HEK293T (cell line): ENCODE results near the gene EHBP1.

ENCODE experiments used
- CTCF ChIA-PET: fragments of 350-600 bp; formaldehyde crosslinking; extraction: SDS; loops from one replicate; lab custom pipeline; 2021; ENCODE audit warnings: antibody characterized with exemption, inconsistent platforms; lab: Yijun Ruan, JAX
- POLR2A ChIA-PET: fragments of 350-600 bp; formaldehyde crosslinking; extraction: SDS; loops from one replicate; lab custom pipeline; 2020; ENCODE audit warnings: antibody characterized with exemption, inconsistent platforms; lab: Yijun Ruan, JAX
- DNase-seq: peaks from one replicate; pipeline ENCODE4 v3.0.0; 2012; ENCODE audit warnings: mixed read lengths; ENCODE audit errors: extremely low spot score
- ARNT ChIP-seq: fragments of 450-650 bp; IDR thresholded peaks from 2 replicates; pipeline ENCODE4 v1.6.1; 2017; ENCODE audit warnings: mild to moderate bottlenecking
- BHLHE40 ChIP-seq: fragments of 450-650 bp; IDR thresholded peaks from 2 replicates; pipeline ENCODE4 v1.6.1; 2016; ENCODE audit warnings: mild to moderate bottlenecking, moderate library complexity, borderline replicate concordance
- CTBP1 ChIP-seq: fragments of 450-650 bp; IDR thresholded peaks from 2 replicates; pipeline ENCODE4 v1.6.1; 2016; ENCODE audit warnings: borderline replicate concordance
- ELF4 ChIP-seq: fragments of 450-650 bp; IDR thresholded peaks from 2 replicates; pipeline ENCODE4 v1.6.1; 2017; ENCODE audit warnings: antibody characterized with exemption
- FOXA1 ChIP-seq: fragments of 450-650 bp; IDR thresholded peaks from 2 replicates; pipeline ENCODE4 v1.6.1; 2016; ENCODE audit warnings: mild to moderate bottlenecking
- FOXK2 ChIP-seq: fragments of 450-650 bp; IDR thresholded peaks from 2 replicates; pipeline ENCODE4 v1.6.1; 2016; ENCODE audit warnings: mild to moderate bottlenecking
- FOXM1 ChIP-seq: fragments of 450-650 bp; IDR thresholded peaks from 2 replicates; pipeline ENCODE4 v1.6.1; 2017; ENCODE audit warnings: mild to moderate bottlenecking, borderline replicate concordance
- HDGF ChIP-seq: fragments of 450-650 bp; IDR thresholded peaks from 2 replicates; pipeline ENCODE4 v1.6.1; 2017; ENCODE audit warnings: antibody characterized with exemption, borderline replicate concordance
- L3MBTL2 ChIP-seq: fragments of 450-650 bp; conservative IDR thresholded peaks from 2 replicates; pipeline ENCODE4 v1.6.1; 2016; ENCODE audit warnings: mild to moderate bottlenecking
- LEF1 ChIP-seq: fragments of 450-650 bp; IDR thresholded peaks from 2 replicates; pipeline ENCODE4 v1.6.1; 2017; ENCODE audit warnings: mild to moderate bottlenecking, borderline replicate concordance
- NFRKB ChIP-seq: fragments of 450-650 bp; IDR thresholded peaks from 2 replicates; pipeline ENCODE4 v1.6.1; 2016; ENCODE audit warnings: mild to moderate bottlenecking, moderate library complexity
- PKNOX1 ChIP-seq: fragments of 450-650 bp; IDR thresholded peaks from 2 replicates; pipeline ENCODE4 v1.6.1; 2016
- SP1 ChIP-seq: fragments of 450-650 bp; IDR thresholded peaks from 2 replicates; pipeline ENCODE4 v1.6.1; 2017
- SUZ12 ChIP-seq: fragments of 450-650 bp; IDR thresholded peaks from 2 replicates; pipeline ENCODE4 v1.6.1; 2016; ENCODE audit warnings: mild to moderate bottlenecking
- TARDBP ChIP-seq: fragments of 450-650 bp; IDR thresholded peaks from 2 replicates; pipeline ENCODE4 v1.6.1; 2016
- ZNF384 ChIP-seq: fragments of 450-650 bp; IDR thresholded peaks from 2 replicates; pipeline ENCODE4 v1.6.1; 2016

EHBP1 gene

GRCh38 chr2:62852254-62852653 is 146.7 kb downstream of the EHBP1 start:
- TF ChIP-seq ELF4 (no peak), ZNF384 (no peak), TARDBP (no peak), FOXA1 (no peak), SP1 (no peak), FOXK2 (no peak), NFRKB (no peak), L3MBTL2 (no peak), SUZ12 (no peak), HDGF (no peak), ARNT (no peak), BHLHE40 (no peak), CTBP1 (no peak), LEF1 (no peak), PKNOX1 (no peak), FOXM1 (no peak)
- ChIA-PET CTCF (no interaction called here), POLR2A (no interaction called here)
- DNase-seq: no peak

GRCh38 chr2:62854600-62855514 is 149.3 kb downstream of the EHBP1 start:
- CTCF ChIA-PET: interaction anchor here (0.8 kb wide), 1 partner anchor 262 kb away, joined by 6 read pairs; no protein-coding TSS in a partner anchor
- TF ChIP-seq TARDBP: no peak
- TF ChIP-seq CTBP1: no peak
- no peak for TF ChIP-seq ZNF384
- no peak for TF ChIP-seq BHLHE40
- TF ChIP-seq FOXK2: no peak
- no peak for TF ChIP-seq ELF4
- no peak for TF ChIP-seq LEF1
- no peak for TF ChIP-seq ARNT
- no peak for TF ChIP-seq SP1
- TF ChIP-seq FOXM1: no peak
- no peak for TF ChIP-seq FOXA1
- no peak for TF ChIP-seq PKNOX1
- no peak for TF ChIP-seq HDGF
- POLR2A ChIA-PET: no interaction called here
- no peak for DNase-seq

- ChIA-PET CTCF (interaction anchor here (1.2 kb wide), 1 partner anchor 400 kb away, joined by 5 read pairs; no protein-coding TSS in a partner anchor), POLR2A (no interaction called here)
- TF ChIP-seq BHLHE40: no peak
- no peak for TF ChIP-seq HDGF
- no peak for TF ChIP-seq SUZ12
- no peak for TF ChIP-seq NFRKB
- TF ChIP-seq ELF4: no peak
- TF ChIP-seq LEF1: no peak
- no peak for TF ChIP-seq L3MBTL2
- TF ChIP-seq PKNOX1: no peak
- DNase-seq: no peak
Observed at GRCh38 chr2:62856228-62857040, 150.9 kb downstream of the EHBP1 start.

GRCh38 chr2:62857139-62857931 is 151.8 kb downstream of the EHBP1 start:
- TF ChIP-seq SUZ12 (no peak), HDGF (no peak), FOXK2 (no peak), ZNF384 (no peak)
- DNase-seq: no peak
- POLR2A ChIA-PET: no interaction called here
- CTCF ChIA-PET: no interaction called here

GRCh38 chr2:62858231-62858832 is 152.8 kb downstream of the EHBP1 start:
- ChIA-PET CTCF (no interaction called here), POLR2A (no interaction called here)
- DNase-seq: no peak
- TF ChIP-seq BHLHE40: no peak
- TF ChIP-seq ARNT: no peak
- TF ChIP-seq FOXM1: no peak
- TF ChIP-seq SUZ12: no peak
- no peak for TF ChIP-seq NFRKB
- no peak for TF ChIP-seq ELF4
- TF ChIP-seq L3MBTL2: no peak
- no peak for TF ChIP-seq HDGF
- no peak for TF ChIP-seq FOXA1
- TF ChIP-seq CTBP1: no peak
- TF ChIP-seq FOXK2: no peak
- no peak for TF ChIP-seq SP1
- TF ChIP-seq TARDBP: no peak
- TF ChIP-seq PKNOX1: no peak
- TF ChIP-seq ZNF384: no peak
- no peak for TF ChIP-seq LEF1
